GM12874 (cell line): Measurements from ENCODE around the gene ZNF627.

Source experiments
- CTCF ChIP-seq: IDR thresholded peaks from 2 replicates; pipeline ENCODE4 v1.5.1; 2011; ENCODE audit warnings: low read depth, mild to moderate bottlenecking, control low read depth, low read length, moderate library complexity; ENCODE audit not compliant: insufficient read depth

The ZNF627 gene

DNA sequence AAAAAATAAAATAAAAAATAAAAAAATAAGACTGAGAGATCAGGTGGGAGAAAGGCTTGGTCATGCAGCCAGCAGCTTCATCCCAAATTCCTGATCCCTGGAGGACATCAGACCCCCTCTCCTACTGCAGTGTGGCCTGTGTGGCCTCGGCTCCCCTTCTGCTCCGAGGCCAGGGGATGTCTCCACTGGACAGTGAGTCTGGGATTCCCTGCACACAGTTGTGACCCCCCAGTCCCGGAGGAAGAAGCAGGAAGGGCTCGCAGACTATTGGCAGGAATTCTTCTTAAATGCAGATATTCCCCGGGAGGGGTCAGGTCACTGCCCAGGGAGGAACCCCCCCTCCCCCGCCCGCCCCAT is 41.9 kb downstream of the ZNF627 start:
- TF ChIP-seq CTCF = no peak

DNA sequence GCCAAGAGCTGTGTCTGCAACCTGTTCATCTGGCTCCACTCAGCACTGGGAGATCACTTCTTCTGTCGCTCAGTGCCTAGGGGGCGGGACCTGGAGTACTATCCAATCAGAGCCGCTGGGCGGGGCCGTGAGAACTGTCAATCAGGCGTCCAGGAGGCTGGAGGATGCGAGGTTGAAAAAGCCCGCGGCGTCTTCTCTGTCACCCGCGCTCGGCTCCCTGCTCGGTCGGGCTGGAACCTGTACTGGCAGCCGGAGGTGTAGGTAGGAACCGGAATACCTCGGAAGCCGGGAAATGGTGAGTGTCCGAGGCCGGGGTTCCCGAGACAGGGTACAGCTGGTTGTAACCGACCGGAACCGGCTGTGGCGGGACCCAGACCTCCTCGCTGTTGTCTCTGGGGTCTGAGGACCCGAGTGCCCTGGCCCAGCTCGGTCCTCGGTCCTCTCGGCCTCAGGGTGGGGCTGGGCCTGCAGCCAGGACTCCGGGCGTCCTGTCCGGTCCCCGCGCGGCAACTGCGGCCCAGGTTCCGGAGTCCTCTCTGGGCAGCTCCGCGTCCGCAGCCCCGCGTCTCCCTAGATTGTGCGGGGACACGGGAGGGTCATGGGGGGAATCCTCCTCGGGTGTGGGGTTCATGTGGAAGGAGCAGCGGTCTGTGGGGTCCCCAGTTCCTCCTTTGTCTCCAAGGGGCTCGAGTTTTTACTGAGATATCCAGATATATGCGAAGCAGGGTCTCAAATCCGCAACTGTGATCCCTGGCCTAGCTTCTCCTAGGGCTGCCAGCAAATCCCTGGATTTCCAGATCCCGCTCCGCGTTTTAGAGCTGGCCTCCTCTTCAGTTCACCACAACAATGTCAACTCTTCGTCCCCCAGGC is 42.6 kb downstream of the ZNF627 start:
- TF ChIP-seq CTCF = no peak

DNA sequence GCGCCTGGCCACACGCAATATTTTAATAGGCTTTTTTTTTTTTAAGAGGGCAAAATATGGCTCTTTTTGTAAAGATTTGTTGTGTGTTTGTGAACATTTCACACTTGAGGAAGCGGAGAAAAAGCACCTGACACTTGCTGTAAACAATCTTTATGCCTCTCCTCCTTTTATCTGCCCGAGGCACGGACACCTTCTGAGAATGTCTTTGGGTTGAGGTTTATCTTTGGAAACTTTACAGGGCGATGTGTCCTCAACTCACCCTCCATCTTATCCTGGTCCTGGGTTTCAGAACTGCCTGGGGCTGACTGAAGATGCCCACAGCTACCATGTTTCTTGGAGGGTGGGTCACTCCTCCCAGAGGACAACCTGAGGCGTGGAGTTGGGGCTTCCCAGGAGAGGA is 44.0 kb downstream of the ZNF627 start:
- no peak for TF ChIP-seq CTCF

DNA sequence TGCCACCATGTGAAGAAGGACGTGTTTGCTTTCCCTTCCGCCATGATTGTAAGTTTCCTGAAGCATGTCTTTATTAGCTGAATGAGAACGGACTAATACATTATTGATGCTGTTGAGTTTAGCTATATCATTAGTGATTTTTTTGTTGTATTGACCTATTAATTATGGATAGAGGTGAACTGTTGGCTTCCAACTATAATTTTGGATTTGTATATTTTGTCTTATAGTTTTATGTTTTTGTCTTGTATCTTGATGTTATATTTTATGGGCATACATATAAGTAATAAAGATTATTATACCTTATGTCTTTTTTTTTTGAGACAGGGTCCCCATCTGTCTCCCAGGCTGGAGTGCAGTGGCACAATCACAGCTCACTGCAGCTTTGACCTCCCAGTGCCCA is 45.6 kb downstream of the ZNF627 start:
- no peak for TF ChIP-seq CTCF

DNA sequence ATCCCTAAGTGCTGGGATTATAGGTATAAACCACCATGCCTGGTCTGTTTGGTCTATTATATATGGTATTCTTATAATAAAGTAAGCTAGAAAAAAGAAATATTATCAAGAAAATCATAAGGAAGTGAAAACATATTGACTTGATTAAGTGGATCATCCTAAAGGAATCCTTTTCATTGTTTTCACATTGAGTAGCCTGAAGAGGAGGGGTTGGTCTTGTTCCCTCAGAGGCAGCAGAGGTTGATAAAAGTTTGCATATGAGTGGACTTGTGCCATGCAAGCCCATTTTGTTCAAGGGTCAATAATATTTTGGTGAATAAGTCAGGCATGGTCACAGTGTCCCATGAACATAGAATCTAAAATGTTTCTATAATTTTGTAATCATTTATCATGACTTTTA is 52.7 kb downstream of the ZNF627 start:
- TF ChIP-seq CTCF = no peak

- no peak for TF ChIP-seq CTCF
These were observed 53.8 kb downstream of the ZNF627 start for GRCh38 chr19:11651062-11651461.

- TF ChIP-seq CTCF = no peak
These were observed 54.8 kb downstream of the ZNF627 start for GRCh38 chr19:11652056-11652455.

DNA sequence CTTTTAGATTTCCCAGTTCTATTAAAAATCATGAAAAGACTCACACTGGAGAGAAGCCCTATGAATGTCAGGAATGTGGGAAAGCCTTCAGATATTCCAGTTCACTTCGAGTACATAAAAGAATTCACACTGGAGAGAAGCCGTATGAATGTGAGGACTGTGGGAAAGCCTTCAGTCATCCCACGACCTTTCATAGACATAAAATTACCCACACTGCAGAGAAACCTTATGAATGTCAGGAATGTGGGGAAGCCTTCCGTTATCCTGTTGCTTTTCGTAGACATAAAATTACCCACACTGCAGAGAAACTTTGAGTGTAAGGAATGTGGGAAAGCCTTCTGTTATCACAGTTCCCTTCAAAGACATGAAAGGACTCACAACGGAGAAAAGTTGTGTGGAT is 55.2 kb downstream of the ZNF627 start:
- no peak for TF ChIP-seq CTCF
